Right kidney (tissue), 9 donors: ENCODE results near the gene CHRNA1.

ENCODE experiments used
- DNase-seq: peaks from one replicate; pipeline ENCODE4 v3.0.0-alpha.2; 2016
- long read RNA-seq, 8 donors: transcript quantifications; one replicate each; lab custom pipeline, GENCODE V29; 2026

CHRNA1 gene
- long read RNA-seq, donor 1, partial matches to known transcripts = 0 of 3 reads
- long read RNA-seq, donor 1, other reads (novel, unspliced or antisense) = 0 of 3 reads
- long read RNA-seq, donor 2, partial matches to known transcripts = 0 of 1 reads
- long read RNA-seq, donor 2, other reads (novel, unspliced or antisense) = 0 of 1 reads
- long read RNA-seq, donor 3 = 0 reads
- long read RNA-seq, donor 4, partial matches to known transcripts = 0 of 2 reads
- long read RNA-seq, donor 4, other reads (novel, unspliced or antisense) = 0 of 2 reads
- long read RNA-seq, donor 5, partial matches to known transcripts = 0 of 1 reads
- long read RNA-seq, donor 5, other reads (novel, unspliced or antisense) = 0 of 1 reads
- long read RNA-seq, donor 6 = 0 reads
- long read RNA-seq, donor 7, partial matches to known transcripts = 0 of 4 reads
- long read RNA-seq, donor 7, other reads (novel, unspliced or antisense) = 0 of 4 reads
- long read RNA-seq, donor 8, partial matches to known transcripts = 0 of 2 reads
- long read RNA-seq, donor 8, other reads (novel, unspliced or antisense) = 0 of 2 reads

DNA sequence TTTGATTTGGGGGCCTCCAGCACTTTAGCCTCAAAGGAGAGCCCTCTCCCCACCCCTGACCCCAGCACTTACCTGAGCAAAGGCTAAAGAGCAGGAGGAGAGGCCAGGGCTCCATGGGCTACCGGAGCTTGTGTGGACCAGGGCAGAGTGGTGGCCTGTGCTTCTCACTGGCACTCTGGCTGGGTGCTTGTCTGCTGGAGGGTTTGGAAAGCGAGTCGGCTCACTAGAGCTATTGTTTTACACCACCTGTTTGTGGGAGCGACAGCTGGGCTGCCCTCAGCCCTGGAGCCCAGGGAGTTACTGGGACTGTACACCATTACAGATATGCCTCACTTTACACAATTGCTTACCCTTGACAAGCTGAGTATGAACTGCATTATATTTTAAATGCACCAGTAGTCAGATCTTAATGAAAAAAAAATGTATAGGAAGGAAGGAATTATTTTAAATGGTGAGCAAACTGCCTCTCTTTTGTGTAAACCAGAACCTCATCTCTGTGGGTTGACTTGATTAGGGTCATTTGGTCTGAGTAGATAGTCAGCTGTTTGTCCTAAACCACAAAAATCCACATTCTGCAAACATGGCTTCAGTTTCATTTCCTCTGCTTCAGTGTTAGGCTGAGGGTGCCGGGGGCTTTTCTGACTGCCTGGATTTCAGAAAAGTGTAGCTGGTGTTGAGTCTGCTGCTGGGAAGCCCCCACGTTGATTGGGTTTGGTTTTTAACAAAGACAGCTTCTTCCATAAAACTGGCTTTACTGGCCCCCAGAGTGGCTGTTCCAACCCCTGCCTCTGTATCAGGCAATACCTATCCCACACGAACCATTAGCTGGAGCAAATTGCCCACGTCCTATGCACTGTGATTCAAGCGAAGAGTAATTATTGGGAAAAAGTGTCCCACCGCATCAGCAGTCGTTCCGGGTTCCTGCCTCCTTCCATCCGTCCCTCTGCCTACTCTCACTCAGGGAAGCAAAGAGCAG lies at the start of gene CHRNA1:
CHRNA1 (minus strand) TSS at position 193 of the 976 bp plus-strand sequence; CDS start at position 115, 78 bp downstream.
- peak; percentile 28 for DNase-seq

DNA sequence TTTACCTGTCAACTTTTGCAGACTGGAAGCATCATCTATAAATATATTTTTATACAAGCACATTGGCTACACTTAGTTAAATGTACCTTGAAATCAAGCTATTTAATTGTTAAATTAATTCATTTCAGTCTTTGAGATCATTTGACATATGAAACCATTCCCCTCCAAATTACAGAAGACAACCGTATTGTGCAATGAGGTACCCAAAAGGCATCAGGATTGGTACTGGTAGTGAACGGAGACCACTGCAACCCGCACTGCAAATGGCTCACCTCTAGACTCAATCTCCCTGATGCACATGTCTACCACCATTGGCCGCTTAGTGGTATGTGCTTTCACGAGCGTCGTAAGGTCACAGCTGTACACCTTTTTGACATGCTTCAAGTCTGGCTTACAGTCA lies 47.8 kb upstream of the CHRNA1 start:
- DNase-seq = no peak

DNA sequence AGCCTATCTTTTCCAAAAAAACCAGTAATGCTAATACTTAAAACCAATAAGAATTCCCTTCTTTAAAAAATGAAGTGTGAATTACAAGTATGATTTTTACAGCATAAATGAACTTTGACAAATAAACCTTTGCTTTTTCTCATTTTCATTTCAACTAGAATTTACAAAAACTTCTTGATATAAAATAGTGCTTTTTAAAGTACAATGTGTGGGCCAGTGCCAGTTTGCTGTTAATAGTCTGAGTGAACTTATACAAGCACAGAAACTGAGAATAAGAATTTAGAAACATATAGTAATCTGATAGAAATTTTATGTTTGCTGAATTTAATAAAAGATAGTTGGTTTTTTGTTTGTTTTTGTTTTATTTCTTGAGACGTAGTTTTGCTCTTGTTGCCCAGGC lies 43.7 kb upstream of the CHRNA1 start:
- DNase-seq = no peak

DNA sequence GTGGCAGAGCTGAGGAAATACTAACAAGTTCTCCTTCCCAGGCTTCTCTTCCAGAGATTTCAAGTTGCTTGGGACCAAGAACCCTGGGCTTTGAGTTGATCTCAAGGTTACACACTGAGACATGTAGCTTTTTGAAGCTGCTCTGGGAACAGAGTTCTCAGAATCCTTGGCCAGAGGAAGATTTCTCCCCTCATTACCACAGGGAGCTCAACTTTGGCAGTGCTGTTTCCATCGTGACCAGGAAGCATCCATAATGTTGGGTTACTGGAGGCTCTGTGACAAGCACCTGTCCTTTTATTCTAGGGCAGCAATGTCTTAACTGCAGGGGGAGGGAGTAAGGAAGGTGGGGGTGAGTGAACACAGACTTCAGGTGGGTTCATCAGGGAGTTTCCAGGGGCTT lies 41.5 kb upstream of the CHRNA1 start:
- DNase-seq = no peak

DNA sequence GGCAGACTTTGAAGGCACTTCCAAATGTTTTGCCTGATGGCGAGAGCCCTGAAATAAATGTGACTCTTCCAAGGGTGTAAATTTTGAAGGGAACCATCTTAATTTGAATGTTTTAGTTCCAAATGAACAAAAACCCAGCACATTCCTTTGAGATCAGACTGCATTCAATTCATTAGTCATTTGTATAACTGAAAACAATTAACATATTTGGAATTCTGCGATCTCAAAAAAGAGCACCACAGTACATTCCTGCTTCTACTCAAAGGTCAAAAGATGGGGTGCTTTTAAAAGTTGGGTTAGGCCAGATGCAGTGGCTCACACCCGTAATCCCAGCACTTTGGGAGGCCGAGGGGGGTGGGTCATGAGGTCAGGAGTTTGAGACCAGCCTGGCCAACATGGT lies 38.2 kb upstream of the CHRNA1 start:
- no peak for DNase-seq

DNA sequence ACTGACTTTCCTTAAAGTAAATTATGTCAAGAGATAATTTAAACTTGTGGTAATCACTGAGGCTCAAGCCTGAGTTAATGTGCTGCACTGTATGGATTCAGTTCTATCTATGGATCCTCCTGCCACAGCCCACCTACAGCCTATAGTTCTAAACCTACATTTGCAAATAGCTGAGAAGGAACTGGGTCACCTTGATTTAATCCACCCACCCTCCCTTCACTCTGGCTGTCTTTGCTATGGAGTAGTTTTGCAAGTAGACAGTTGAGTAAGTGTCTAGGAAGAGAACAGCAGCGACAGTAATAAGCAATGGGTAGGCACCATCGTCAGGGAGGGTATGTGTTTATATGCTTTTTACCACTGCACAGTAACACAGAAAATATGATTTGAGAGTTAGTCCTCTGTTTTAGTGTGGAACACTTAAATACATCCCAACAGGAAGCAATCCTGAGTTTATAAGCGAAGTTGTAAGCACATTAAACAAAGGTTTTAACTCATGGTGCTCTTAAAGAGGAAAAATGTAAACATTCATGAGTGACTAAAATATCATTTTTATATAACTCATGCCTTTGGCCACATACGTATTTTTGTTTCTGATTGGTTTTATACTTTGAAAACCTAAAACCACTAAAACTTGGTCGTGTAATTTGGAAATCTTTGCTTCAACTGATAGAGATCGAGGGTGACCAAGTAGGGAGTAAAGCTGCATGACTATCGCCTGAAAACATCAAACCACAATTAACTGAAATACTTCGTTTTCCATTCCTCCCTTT lies 36.3 kb upstream of the CHRNA1 start:
- DNase-seq = no peak

DNA sequence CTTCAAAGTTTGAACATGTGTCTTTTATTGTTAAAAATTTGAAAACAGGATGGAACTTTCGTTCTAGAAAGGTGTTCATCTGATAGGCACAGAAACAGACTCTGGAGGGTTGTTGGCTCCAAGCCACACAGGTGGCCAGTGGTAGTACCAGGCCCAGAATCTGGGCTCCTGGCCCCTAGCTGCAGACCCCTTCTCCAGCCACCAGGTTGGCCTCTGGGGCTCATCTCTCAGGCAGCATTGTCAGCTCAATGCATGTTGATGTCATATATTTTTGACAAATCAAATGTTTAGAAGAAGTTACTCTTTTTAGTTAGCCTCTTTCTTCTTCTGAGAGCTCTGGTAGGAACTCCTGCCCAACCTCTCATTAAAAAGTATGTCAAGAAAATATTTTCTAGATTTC lies 34.5 kb upstream of the CHRNA1 start:
- no peak for DNase-seq

DNA sequence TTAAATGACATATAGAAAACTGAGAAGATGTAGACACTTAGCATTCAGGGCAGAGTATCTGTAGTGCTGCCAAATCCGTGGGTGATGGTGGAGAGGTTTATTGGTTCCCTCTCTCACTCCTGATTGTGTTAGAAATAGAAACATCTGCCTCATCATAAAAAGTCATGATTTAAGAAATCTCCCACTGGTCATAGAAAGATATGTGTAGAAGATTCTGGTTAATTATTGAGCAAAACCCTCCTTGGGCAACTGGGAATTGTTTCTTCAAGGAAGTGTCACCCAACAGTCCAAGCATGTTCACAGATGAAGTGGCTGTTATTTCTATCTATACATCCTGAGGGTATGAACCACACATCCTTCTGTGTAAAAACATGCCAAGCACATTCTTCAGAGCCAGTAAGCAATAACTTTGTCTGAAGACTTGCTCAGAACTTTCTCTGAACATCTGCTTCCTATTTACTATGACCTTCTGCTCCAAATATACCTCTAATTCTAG lies 33.6 kb upstream of the CHRNA1 start:
- DNase-seq = no peak

DNA sequence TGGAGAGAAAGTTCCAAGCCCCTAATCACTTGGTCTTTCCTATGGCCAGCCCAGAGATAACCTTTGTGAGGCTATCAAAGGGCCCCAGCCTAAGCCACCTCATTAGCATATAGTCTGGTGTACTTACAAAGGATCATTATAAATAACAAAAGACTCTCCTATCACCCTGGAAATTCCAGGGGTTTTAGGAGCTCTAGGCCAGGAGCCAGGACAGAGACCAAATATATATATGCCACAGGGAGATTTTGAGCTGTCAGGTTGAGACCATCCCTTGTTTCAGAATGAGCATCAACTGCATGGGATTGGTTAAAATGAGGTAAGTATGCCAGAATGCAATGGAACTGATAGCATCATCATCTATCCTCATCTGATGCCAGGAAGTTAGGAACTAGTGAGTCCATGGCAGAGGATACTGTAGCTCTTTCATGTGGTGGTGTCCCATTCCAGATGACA lies 32.1 kb upstream of the CHRNA1 start:
- DNase-seq = no peak

DNA sequence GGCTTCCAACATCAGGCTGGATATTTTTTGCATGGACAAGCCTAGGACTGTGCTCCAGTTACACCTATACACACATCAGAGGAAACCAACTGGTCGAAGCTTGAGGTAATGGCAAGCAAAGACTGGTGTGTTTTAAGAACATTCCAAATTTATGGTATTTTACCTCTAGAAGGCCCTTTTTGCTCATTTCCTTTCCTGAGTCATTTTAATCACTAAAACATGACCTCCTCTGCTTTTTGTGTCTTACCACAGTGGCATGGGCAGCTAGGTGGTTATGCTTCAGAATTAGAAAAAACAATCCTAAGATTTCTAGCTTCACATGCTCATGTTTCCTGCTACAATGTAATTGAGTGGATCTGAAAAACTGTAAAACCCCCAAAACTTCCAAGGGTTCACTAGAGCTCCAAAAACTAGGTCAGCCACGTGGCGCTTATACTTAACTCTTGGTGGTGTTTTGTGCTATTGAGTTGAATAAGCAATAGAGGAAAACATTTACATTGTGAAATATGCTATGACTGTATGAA lies 30.6 kb upstream of the CHRNA1 start:
- no peak for DNase-seq

DNA sequence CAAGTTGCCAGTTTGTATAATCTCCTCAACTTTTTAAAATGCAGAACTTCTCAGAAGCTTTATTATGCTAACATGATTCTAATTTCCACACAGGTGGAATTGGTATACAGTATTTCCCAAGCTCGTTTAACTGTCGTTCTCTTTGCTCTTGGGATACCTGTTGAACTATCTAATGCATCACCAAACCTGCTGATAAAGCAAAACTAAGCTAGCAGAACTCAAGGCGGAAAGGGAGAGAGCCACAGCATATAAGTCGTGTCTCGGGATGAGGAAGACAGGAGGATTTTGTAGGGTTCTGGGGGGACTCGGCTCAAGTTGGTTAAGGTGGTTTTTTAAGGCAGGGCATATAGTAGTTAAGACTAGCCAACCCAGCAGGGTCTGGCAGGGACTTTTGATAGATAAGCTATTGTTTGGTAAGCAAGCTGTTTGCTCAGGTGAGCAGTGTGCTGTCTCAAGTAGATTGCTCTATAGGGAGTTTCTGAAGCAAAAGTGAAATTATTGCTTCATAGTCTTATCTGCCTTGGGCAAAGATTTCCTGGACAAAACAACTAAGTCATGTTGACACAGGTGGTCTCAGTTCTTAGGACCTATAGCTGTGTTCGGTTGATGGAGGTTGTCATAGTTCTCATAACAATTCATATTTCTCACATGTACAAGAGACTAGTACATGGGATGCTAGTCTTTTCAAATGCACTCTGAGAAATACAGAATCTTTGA lies 28.2 kb upstream of the CHRNA1 start:
- no peak for DNase-seq

DNA sequence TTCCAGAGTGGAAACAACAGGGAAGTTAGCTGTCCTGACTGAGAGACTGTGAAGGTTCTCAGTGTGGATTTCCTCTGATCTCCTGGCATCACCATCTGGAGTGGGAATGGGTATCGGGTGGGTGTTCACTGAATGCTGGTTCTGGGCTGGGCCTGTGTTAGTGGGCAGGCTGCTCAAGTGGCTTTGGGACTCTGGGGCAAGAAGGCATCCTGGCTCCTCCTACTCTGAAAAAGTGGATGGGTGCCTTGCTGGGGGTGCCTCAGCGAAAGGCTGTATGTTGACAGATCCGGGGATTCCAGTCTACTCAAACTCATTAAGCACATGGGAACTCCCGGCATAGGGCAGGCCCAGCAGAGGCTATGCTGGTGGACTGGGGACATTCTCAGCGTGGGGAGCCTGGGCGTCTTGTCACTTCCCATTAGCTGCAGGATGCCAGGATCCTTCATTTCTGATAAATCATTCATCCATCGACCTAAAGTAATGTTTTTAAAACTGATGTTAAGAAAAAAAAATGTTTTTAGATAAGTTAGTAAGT lies 27.5 kb upstream of the CHRNA1 start:
- DNase-seq = no peak

DNA sequence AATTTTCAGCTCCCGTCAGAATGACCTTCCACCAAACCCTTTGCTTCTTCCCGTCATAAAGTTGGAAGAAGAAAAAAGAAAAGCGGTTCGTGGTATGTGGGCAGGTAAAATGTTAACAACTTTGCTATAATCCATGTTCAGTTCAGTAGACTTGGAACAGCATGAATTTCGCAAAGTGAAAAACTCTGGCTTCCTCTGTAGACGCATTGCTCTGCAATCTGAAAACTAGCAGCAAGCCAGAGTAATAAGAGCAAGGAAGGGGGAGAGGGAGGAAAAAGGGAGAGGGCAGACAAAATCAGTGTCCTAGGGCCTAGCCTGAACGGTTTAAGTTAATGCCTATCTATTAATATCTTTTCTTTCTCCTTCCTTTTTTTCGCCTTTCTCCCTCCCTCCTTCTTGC lies 26.7 kb upstream of the CHRNA1 start:
- no peak for DNase-seq

DNA sequence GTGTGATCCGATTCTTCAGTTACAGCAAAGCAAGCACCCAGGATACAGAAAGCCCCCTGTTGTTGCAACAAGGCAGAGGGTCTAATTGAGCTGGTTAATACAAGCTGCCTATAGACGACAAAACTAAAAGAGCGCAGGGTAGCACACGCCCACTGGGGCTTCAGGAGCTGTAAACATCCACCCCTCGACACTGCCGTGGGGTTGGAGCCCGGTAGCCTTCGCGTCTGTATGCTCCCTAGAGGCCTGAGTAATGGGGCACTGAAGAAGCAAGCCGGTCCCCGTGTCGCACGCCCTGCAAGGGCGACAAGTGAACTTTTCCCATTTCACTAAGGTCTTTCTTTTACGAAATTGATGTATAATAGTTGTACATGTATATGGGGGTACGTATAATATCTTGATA lies 24.7 kb upstream of the CHRNA1 start:
- DNase-seq = no peak

DNA sequence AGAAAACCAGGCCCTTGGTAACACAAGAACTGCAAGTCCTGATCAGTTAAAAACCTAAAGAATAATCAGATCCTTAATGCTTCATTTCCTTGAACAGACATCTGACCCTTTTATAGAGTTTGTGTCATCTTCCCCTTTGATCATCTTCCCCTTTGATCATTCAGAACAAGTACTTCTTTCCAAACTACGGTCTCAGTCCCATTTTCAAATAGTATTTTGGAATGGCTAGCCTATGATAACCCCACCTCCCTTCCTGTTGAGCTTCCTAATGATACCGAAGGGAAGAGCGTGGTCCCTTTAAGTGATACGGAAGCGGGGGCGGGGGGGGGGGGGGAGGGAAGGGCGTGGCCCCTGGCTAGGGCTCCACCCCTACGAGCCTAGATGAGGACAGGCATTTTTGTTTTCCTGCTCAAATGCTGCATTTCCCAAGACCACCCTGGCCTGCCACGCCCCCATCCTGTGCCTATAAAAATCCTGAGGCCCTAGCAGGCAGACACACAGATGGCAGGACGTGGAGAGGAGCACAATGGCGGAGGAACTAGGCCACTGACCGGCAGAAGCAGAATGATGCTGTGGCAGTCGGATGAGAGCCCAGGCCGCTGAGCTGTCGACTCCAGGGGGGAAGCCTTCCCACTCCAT lies 24.1 kb upstream of the CHRNA1 start:
- DNase-seq = no peak

DNA sequence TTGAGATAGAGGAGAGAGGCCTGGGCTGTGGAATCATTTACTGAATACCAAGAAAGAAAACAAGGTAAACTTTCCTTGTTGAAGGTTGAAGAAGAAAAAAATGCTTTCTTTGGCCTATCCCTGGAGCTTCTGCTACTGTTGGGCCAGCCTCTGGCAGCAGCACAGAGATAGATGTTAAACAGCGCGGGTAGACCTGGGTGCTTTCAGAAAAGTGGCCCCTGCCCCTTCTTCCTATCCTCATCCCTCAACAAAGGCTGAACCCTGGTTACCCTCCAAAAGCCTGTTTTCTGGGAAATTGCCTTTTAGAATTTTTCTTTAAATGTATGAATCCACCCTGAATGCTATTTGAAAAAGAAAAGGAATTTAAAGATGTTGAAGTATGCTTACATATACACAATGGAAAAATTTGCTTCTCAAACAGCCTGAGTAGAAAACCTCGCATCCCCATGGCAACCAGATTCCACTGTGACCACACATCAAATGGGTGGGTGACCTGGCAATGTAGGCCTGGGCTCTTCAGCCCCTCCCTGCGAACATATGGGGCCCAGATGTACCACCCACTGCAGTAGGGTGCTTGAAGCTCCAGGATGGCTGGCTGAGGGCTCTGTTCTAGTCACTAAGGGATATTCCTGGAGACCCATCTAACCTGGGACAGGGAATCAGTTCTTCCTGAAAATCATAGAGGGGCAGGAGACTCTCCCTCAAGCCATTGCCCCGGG lies 23.4 kb upstream of the CHRNA1 start:
- DNase-seq = no peak

DNA sequence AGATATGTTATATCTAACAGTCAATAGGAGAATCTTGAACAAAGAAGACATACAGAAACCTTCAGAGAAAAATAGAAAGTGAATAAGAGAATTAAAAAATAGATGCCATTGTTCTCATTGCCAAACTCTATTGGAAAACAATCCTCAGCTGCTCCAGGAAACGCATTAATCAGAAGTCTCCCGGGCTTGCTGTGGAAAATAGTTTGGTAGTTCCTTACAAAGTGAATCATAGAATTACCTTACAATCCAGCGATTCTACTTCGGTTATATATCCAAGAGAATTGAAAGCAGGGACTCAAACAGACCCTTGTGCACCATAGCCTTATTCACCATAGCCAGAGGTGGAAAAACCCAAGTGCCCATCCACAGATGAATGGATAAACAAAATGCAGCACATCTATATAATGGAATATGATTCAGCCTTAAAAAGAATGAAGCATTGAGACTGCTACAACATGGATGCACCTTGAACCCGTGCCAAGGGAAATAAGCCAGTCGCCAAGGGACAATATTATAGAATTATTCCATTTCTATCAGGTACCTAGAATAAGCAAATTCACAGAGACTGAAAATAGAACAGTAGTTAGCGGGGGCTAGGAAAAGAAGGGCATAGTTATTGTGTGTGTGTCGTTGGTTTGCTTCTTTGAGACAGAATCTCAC lies 21.9 kb upstream of the CHRNA1 start:
- DNase-seq = no peak

DNA sequence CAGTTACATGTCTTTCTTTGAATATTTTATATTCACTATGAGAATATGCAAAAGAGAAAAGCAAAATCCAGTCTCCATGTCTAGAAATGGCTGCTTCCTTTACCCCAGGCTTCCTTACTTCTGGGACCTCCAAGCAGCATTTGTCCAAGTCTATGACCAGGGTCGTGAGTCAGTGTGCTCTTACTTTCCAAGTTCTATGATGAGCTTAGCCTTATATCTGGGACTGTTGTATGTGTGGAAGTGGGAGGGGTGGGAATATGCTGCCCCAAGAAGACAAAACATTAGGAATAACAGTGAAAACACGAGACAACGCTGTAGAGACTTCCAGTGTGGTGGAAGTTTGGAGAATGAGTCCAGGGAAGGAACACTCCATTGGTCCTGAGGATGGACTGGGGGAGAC lies 21.2 kb upstream of the CHRNA1 start:
- DNase-seq = no peak

DNA sequence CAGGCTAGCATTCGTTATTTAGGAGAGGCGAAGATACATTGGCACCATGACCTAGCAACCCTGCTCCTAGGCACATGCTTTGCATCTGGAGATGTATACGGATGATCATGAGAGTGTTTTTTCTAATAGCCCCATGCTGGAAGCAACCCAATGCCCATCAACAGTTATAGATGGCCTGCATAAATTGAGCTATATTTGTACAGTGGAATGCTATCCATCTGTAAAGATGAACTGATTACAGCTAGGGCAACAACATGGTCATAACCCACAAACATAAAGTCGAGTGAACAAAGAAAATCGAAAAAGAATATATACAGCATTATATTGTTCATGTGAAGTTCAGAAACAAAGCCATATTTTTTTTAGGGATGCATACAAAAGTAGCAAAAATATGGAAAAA lies 20.6 kb upstream of the CHRNA1 start:
- DNase-seq = no peak
